PC-9 (cell line): Measurements from ENCODE around the gene CDK3. TPM values are rescaled to one million over a fixed set of nuclear protein-coding genes. Genes with fewer than 3 reads are reported as not detected.
A peak's percentile ranks its signal among the peaks of the same experiment; 100 is the strongest.

Experiments
- BruUV-seq: library from RNA; stranded (reverse); fragments of 400-500 nt; replicated peaks from 2 replicates; lab custom pipeline; 2021; lab: Mats Ljungman, UMichigan
- CTCF ChIA-PET: fragments of 300-600 bp; sonication (Branson Sonifier 250); formaldehyde crosslinking; loops from one replicate; lab custom pipeline; 2022; ENCODE audit warnings: antibody characterized with exemption; lab: Charles Lee
- POLR2A ChIA-PET: fragments of 300-600 bp; sonication (Branson Sonifier 250); formaldehyde crosslinking; loops from one replicate; lab custom pipeline; 2022; ENCODE audit warnings: antibody characterized with exemption; ENCODE audit not compliant: unreplicated experiment; lab: Charles Lee
- DNase-seq, 2 experiments: peaks; one replicate each; pipeline versions ENCODE4 v3.0.0 to v3.0.0-alpha.2; 2015 to 2022; ENCODE audit warnings: mixed read lengths in 1 of 2
- H2AFZ ChIP-seq: fragments of 200-600 bp; sonication (generic); 2 replicates; pipeline ENCODE4 v1.8.1; 2017; ENCODE audit warnings: antibody characterized with exemption
- H3F3A ChIP-seq: fragments of 200-600 bp; sonication (generic); 2 replicates; pipeline ENCODE4 v1.8.1; 2017; ENCODE audit warnings: antibody characterized with exemption, mild to moderate bottlenecking, low read depth; ENCODE audit not compliant: insufficient read depth
- H3K27ac ChIP-seq: fragments of 200-600 bp; sonication (generic); 2 replicates; pipeline ENCODE4 v1.6.1; 2016; ENCODE audit warnings: mixed run types
- H3K27me3 ChIP-seq: fragments of 200-600 bp; sonication (generic); 2 replicates; pipeline ENCODE4 v1.6.1; 2016; ENCODE audit warnings: low read depth, mixed run types; ENCODE audit not compliant: insufficient read depth
- H3K36me3 ChIP-seq: fragments of 200-600 bp; sonication (generic); 2 replicates; pipeline ENCODE4 v1.6.1; 2016; ENCODE audit warnings: low read depth, mixed run types
- H3K4me1 ChIP-seq: fragments of 200-600 bp; sonication (generic); replicated peaks from 2 replicates; pipeline ENCODE4 v1.6.1; 2016; ENCODE audit warnings: mixed run types; ENCODE audit not compliant: insufficient read depth
- H3K4me2 ChIP-seq: fragments of 200-600 bp; sonication (generic); 2 replicates; pipeline ENCODE4 v1.6.1; 2017; ENCODE audit warnings: mixed run types
- H3K4me3 ChIP-seq: fragments of 200-600 bp; sonication (generic); 2 replicates; pipeline ENCODE4 v1.6.1; 2016; ENCODE audit warnings: mixed run types
- H3K79me2 ChIP-seq: fragments of 200-600 bp; sonication (generic); 2 replicates; pipeline ENCODE4 v1.6.1; 2017; ENCODE audit warnings: low read depth, mixed run types
- H3K9me2 ChIP-seq: fragments of 200-600 bp; sonication (generic); 2 replicates; pipeline ENCODE4 v1.8.1; 2017; ENCODE audit warnings: mild to moderate bottlenecking; ENCODE audit not compliant: insufficient read depth
- H3K9me3 ChIP-seq: fragments of 200-600 bp; sonication (generic); 2 replicates; pipeline ENCODE4 v1.8.1; 2016; ENCODE audit warnings: low read depth; ENCODE audit not compliant: insufficient read depth
- H4K20me1 ChIP-seq: fragments of 200-600 bp; sonication (generic); 2 replicates; pipeline ENCODE4 v1.8.1; 2017; ENCODE audit not compliant: insufficient read depth
- CTCF ChIP-seq: fragments of 200-600 bp; sonication (generic); conservative IDR thresholded peaks from 2 replicates; pipeline ENCODE4 v1.6.1; 2017; ENCODE audit warnings: mixed run types, antibody characterized with exemption, mild to moderate bottlenecking, moderate library complexity
- EZH2 ChIP-seq: fragments of 200-600 bp; sonication (generic); IDR thresholded peaks from 2 replicates; pipeline ENCODE4 v1.8.0; 2017; ENCODE audit warnings: antibody characterized with exemption, low read depth
- intact Hi-C: fragments of 100-400 bp; cut with micrococcal nuclease; formaldehyde crosslinking; loops from one replicate; pipeline ENCODE4 v1.10.0; 2022; ENCODE audit not compliant: unreplicated experiment
- total RNA-seq: library from RNA; stranded (reverse); gene quantifications from 2 replicates; pipeline ENCODE4 v1.2.3, GENCODE V29; 2021

CDK3 gene
- total RNA-seq, 1 experiment from 2014 or later, result 12.3 TPM

DNA sequence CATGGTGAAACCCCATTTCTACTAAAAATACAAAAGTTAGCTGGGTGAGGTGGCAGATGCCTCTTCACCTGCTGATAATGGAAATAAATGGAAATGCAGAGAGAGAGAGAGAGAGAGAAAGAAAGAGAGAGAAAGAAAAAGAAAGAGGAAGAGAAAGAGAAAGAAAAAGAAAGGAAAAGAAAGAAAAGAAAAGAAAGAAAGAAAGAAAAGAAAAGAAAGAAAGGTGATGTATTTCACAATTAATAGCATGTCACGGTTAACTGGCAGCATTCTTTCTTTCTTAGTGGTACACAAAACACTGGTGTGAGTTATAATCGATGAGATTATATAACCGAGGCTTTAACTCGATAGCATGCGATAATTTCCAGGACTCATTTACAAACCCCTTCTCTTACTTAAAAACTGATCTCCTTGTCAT lies 24.9 kb upstream of the CDK3 start:
- Histone ChIP-seq H3F3A (peaks cover 20% of the 10 kb centered on the region), H4K20me1 (no peaks in the 10 kb centered on the region), H3K4me2 (peak overlapping the region; percentile 19; the same call in 1 of the 2 replicates), H3K4me1 (peaks cover 29% of the 10 kb centered on the region), H3K27me3 (no peaks in the 10 kb centered on the region), H3K79me2 (peaks cover 58% of the 10 kb centered on the region), H3K36me3 (0 out of 2 replicates have a peak, but pooled peaks cover 6% of the 10 kb centered on the region), H3K9me3 (no peaks in the 10 kb centered on the region), H3K27ac (no peak overlapping the region), H3K4me3 (no peak overlapping the region), H3K9me2 (no peaks in the 10 kb centered on the region), H2AFZ (no peak overlapping the region)
- intact Hi-C loops, result no loop called here
- TF ChIP-seq EZH2 (no peak), CTCF (no peak)
- CTCF ChIA-PET, result no interaction called here
- POLR2A ChIA-PET, result no interaction called here
- BruUV-seq, result no TSS peak
- DNase-seq, result no peak

DNA sequence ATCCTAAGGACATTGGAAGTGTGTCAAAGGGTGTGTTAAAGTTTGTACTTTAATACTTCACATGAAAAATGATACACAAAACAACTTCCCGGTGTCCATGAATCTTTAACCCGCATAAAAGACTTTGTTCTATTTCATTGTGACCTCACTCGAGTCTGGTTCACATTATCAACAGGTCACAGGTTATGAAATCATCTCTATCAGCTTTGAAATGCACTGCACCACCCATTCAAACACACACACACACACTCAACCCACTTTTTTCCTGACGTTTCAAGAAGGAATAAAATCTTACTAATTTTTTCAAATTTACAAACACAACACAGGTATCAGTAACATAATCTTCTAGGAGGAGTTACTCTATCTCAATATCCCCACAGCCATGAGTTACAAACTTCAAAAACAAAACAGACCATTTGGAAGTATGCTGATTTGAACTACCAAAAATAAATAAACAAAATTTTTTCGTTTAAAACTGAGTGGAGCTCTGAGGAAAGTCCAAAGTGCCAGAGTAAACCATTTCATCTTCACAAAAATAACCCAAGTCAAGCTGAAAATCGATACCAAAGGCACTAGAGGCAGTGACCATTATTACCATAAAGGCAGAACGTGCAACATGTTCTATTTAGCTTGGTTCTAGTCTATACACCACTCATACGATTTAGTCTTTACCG lies 24.3 kb upstream of the CDK3 start:
- Histone ChIP-seq H3K4me3 (no peak overlapping the region), H3K27me3 (no peaks in the 10 kb centered on the region), H3K4me2 (peak overlapping the region; percentile 19; the same call in 1 of the 2 replicates), H3K27ac (no peak overlapping the region), H3F3A (peaks cover 22% of the 10 kb centered on the region), H3K4me1 (peaks cover 35% of the 10 kb centered on the region), H3K9me3 (no peaks in the 10 kb centered on the region), H4K20me1 (no peaks in the 10 kb centered on the region), H3K36me3 (0 out of 2 replicates have a peak, but pooled peaks cover 6% of the 10 kb centered on the region), H3K9me2 (no peaks in the 10 kb centered on the region), H3K79me2 (peaks cover 64% of the 10 kb centered on the region), H2AFZ (no peak overlapping the region)
- TF ChIP-seq EZH2 (no peak), CTCF (no peak)
- no peak for DNase-seq
- intact Hi-C loops, result no loop called here
- CTCF ChIA-PET, result interaction anchor here (0.6 kb wide), 1 partner anchor 12 kb away, joined by 9 read pairs; no protein-coding TSS in a partner anchor
- POLR2A ChIA-PET, result no interaction called here
- no TSS peak for BruUV-seq

GRCh38 chr17:75978938-75979704 lies 21.5 kb upstream of the CDK3 start, which contains the start of the genes ACOX1 and TEN1:
Gene ACOX1, minus strand, starts transcription at chr17:75979166. Its CDS starts 93 bp downstream, at chr17:75979073.
Gene TEN1, plus strand, starts transcription at chr17:75979240. Its CDS starts 6,953 bp downstream, at chr17:75986193.
- peak; percentile 91 to 96 for DNase-seq

More at GRCh38 chr17:75978938-75979704, 21.5 kb upstream of the CDK3 start, which contains the start of the genes ACOX1 and TEN1:
- TF ChIP-seq CTCF (peak; percentile 21; the same call in 1 of the 2 replicates), EZH2 (no peak)
- intact Hi-C loops, result loop anchor here (1.0 to 2.0 kb wide), 2 partner anchors 48 to 74 kb away; partner anchors contain the start of gene EVPL
- H4K20me1 ChIP-seq, result no peaks in the 10 kb centered on the region
- no peaks in the 10 kb centered on the region for H3K9me2 ChIP-seq
- 0 out of 2 replicates have a peak, but pooled peaks cover 3% of the 10 kb centered on the region for H3K36me3 ChIP-seq
- peak within 1 kb of the TSS; percentile 80 for H3K4me2 ChIP-seq
- H3K4me1 ChIP-seq, result peaks cover 63% of the 10 kb centered on the region
- BruUV-seq, result no TSS peak
- peak within 1 kb of the TSS; percentile 82 for H3K4me3 ChIP-seq
- CTCF ChIA-PET, result interaction anchor here (0.5 to 0.6 kb wide), 3 partner anchors 14 to 164 kb away, joined by 3 to 9 read pairs (median 5); no protein-coding TSS in a partner anchor
- peaks cover 46% of the 10 kb centered on the region for H3F3A ChIP-seq
- H3K79me2 ChIP-seq, result peaks cover 67% of the 10 kb centered on the region
- H3K27ac ChIP-seq, result peak within 1 kb of the TSS; percentile 87
- POLR2A ChIA-PET, result interaction anchor here (0.5 to 0.7 kb wide), 5 partner anchors 14 to 747 kb away, joined by 3 to 4 read pairs (median 3); partner anchors contain the start of genes JMJD6 and METTL23
- no peaks in the 10 kb centered on the region for H3K9me3 ChIP-seq
- peak within 1 kb of the TSS; percentile 88 for H2AFZ ChIP-seq
- no peaks in the 10 kb centered on the region for H3K27me3 ChIP-seq
